PC-3 (cell line): ENCODE results near the gene EXOC6.

Experiments
- EZH2 ChIP-seq: fragments of 300-600 bp; sonication (generic); IDR thresholded peaks from one replicate; pipeline ENCODE4 v1.6.1; 2017; ENCODE audit warnings: antibody characterized with exemption, mild to moderate bottlenecking, low read length; ENCODE audit not compliant: unreplicated experiment
- TF ChIP-seq, protein P1 (sequence below): fragments of 300-600 bp; sonication (generic); conservative IDR thresholded peaks from 2 replicates; pipeline ENCODE4 v1.5.1; 2017; ENCODE audit warnings: antibody characterized with exemption, low read depth, mild to moderate bottlenecking, low read length

DNA sequence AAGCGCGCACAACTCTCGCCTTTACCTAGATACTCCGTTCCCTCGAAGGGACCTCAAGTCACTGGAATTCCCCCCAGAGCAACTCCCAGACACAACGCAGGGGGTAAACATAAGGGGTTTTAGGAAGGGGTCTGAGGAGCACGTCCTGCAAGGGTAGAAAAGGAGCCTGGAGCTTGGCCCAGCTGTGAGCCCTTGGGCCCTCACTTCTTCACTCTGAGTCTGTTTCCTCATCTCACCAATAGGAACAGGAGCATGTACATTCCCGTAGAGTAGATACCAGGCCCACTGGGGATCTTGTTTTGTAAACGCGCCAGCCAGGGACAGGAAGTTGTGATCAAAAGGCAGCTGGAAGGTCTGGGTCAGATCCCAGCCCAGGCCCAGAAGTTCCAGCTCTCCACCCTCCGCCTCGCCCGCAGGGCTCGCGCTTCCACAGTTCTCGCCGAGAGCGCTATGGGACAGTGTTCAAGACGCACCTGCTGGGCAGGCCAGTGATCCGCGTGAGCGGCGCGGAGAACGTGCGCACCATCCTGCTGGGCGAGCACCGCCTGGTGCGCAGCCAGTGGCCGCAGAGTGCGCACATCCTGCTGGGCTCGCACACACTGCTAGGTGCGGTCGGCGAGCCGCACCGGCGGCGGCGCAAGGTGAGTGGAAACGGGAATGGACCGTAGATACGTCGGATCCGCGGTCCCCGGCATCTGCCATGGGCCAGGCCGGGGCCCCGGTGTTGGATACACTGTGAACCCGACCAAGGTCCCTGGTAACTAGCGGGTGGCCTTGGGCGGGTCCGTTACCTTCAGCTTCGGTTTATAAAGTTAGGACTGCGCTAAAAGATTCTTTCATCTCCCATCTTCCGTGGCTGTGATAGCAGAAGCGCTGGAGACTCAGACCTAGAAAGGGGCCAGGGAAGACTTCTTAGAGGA, 213.5 kb downstream of the EXOC6 start:
- TF ChIP-seq, protein P1, sequence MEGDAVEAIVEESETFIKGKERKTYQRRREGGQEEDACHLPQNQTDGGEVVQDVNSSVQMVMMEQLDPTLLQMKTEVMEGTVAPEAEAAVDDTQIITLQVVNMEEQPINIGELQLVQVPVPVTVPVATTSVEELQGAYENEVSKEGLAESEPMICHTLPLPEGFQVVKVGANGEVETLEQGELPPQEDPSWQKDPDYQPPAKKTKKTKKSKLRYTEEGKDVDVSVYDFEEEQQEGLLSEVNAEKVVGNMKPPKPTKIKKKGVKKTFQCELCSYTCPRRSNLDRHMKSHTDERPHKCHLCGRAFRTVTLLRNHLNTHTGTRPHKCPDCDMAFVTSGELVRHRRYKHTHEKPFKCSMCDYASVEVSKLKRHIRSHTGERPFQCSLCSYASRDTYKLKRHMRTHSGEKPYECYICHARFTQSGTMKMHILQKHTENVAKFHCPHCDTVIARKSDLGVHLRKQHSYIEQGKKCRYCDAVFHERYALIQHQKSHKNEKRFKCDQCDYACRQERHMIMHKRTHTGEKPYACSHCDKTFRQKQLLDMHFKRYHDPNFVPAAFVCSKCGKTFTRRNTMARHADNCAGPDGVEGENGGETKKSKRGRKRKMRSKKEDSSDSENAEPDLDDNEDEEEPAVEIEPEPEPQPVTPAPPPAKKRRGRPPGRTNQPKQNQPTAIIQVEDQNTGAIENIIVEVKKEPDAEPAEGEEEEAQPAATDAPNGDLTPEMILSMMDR: no peak
- no peak for TF ChIP-seq EZH2
